Superior temporal gyrus (tissue), 1 donor: ENCODE measurements around the gene LCE1B.

Experiments
- DNase-seq: peaks from one replicate; pipeline ENCODE4 v3.0.0-alpha.2; 2016; ENCODE audit errors: extremely low spot score

The LCE1B gene, protein sequence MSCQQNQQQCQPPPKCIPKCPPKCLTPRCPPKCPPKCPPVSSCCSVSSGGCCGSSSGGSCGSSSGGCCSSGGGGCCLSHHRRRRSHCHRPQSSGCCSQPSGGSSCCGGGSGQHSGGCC

DNA sequence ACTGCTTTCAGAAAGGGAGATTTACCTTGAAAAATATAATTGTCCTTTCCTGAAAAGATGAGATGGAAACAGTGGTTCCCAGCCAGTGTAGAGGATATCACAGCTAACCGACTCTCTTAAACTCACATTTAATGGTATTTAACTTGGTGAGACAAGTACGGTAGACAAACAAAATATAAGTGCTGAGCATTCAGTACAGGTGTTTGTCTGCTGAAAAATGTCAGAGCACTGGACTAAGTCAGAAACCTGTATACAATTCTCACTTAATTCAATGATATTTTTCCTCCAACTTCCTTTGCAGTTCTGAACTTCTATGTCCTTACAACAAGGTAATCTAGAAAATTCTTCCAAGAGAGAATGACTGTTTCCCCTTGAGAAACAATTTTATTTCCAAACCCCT, at the start of gene LCE1B:
TSS of gene LCE1B (plus strand) at position 301 of the 400 bp plus-strand sequence. CDS start 476 bp downstream, outside the sequence.
- peak; percentile 1 for DNase-seq

DNA sequence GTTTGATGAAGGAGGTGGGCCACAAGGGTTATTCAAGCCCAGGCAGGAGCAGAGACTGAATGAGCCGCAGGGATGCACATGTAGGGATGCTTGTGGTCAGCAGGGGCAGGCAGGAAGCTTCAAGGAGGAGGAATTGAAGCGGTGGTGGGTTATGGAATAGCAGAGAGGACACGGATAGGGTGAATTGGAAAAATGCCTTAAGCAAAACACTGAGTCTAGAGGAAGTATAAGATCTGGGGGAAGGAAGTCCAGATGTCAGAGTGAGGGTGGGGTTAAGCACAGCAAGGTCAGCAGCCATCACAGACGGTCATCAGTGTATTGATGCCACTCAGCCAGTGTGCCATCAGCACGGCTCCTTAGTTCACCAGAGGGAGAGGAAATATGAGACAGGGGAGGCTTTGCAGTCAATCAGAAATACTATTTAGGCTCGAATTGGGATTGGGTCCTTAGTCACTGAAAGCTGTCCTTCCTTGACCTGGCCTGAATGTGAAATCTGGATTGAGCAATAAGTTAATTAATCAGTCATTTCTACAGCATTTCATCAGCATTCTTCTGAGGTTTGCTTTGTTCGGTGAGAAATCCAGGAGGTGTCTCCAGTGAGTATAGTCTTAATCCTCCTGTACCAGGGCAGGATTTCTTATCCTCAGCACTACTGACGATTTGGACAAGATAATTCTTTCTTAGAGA, 42.8 kb upstream of the LCE1B start:
- DNase-seq: no peak

DNA sequence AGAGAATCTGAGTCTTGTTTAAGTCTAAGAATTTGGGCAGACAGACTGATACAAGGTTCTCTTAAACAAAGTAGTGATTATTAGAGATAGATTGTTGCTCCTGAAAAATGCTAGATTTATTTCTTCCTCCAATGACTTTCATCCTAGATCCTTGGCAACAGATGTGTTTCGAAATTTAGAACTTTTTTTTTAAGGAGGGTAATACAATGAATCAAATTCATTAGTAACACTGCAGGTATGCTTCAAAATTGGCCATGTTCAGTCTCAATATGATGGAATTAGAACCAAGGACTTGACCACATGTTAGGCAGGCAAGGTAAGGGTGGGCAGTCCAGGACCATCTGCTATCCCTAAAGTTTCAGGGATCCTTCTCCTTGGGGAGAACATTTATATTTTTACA, 41.4 kb upstream of the LCE1B start:
- DNase-seq: no peak

DNA sequence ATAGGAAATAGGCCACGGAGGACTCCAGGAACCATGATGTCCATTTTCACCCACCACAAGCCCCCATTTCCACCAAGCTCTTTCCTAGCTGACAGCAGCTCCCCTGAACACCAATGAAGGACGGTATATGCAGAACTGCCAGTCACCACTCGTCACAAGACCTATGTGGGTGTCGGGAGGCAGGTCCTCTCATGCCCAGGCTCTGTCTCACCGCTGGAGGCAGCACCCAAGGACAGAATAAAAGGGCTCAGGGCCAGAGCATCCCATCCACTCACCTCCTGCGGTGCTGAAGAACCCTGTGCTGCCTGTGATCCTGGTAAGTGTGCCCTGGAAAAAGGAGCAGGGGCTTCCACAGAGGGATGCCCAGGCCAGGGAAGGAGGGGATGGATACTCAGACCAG, 36.9 kb upstream of the LCE1B start, which contains the start of gene LCE1F:
TSS of gene LCE1F (plus strand) at position 266 of the 400 bp plus-strand sequence. CDS start 1,232 bp downstream, outside the sequence.
- DNase-seq: no peak

DNA sequence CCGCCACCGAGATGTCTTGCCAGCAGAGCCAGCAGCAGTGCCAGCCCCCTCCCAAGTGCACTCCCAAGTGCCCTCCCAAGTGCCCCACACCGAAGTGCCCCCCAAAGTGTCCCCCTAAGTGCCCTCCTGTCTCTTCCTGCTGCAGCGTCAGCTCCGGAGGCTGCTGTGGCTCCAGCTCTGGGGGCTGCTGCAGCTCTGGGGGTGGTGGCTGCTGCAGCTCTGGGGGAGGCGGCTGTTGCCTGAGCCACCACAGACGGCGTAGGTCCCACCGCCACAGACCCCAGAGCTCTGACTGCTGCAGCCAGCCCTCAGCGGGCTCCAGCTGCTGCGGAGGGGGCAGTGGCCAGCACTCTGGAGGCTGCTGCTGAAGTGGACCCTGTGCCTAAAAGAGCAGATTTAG, 35.4 kb upstream of the LCE1B start:
- no peak for DNase-seq

DNA sequence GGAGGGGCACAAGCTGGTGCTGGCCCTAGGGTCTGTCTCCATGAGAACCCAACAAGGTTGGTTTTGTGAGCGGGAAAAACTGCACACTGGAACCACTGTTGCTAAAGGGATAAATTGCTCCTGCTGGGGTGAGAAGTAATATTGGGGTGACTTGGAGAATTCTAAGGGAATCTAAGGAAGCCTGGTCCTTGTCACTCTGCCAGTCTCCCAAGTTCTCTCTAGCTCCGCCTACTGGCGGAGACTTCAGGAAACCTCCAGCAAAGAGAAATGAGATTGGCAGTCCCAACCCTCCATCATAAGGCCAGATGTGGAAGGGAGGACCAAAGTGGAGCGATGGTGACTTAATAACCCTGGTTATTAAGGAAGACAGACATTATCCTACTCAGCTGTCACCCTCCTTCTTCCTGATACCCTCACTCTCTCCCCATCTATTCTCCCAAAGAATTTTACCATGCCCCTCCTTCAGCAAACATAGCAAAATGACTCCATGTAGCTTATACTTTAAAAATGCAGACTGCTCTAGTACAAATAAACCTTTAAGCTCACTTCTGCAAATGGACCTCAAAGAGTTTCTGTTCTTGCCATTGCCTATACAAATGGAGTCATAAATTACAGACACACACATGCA, 34.1 kb upstream of the LCE1B start:
- DNase-seq: peak; percentile 1

DNA sequence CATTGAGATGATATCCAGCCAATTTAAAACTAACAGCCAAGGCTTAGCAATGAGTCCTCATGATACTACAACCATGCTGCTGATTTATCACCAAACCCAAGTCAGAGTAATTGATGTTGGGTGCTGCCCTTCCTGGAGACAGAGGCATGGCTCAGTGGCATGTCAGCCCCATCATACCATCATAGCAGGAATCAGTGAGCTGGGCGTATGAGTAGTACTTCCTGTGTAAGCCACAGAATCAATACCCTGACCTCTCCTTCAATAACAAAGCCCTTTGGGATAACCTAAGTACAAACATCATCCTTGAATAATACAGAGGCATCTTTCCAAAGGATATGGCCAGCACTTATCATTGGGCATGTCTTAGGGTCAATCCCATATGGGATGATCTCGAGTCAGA, 28.7 kb upstream of the LCE1B start:
- peak; percentile 0 for DNase-seq

DNA sequence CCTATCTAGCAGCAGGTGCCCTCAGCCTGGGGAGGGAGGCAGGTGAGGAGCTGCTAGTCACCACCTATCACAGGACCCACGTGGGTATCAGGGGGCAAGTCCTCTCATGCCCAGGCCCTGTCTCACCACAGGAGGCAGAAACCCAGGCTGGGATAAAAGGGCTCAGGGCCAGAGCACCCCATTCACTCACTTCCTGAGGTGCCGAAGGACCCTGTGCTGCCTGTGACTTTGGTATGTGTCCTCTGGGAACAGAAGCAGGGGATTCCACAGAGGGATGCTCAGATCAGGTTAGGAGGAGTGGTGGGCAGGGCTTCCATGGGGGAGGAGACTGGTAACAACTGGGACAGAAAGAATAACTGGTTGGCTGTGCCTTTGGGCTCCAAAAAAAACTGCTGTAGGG, 25.7 kb upstream of the LCE1B start, which contains the start of gene LCE1E:
TSS of gene LCE1E (plus strand) at position 181 of the 400 bp plus-strand sequence. CDS start 1,043 bp downstream, outside the sequence.
- no peak for DNase-seq

DNA sequence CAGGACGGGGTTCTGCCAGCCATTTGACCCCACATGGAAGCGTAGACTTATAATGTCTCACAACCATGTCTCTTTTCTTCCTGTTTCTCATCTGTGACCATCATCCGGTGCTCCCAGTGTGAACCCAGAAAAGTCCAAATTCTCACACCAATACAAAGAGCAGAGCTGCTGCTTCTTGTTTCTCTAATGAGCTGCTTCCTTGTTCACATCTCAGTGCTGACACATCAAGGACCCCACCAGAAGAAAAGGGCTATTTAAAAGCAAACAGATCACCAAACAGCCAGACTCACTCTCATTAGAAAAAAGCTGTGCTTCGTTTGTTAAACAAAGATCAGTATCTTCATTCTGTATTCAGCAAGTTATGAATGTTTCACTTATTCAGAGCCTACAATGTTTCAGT, 16.1 kb upstream of the LCE1B start:
- DNase-seq: no peak

DNA sequence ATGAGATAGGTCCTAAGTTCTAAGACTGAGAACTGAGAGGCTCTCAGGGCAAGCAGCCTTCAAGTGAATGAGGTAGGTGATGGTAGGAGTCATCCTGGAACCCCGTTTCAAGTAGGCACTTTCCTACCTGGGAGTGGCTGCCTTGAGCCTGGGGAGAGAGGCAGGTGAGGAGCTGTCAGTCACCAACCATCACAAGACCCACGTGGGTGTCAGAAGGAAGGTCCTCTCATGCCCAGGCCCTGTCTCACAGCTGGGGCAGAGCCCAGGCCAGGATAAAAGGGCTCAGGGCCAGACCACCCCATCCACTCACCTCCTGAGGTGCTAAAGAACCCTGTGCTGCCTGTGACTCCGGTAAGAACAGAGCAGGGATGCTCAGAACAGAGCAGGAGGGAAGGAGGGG, 15.3 kb upstream of the LCE1B start, which contains the start of gene LCE1D:
TSS of gene LCE1D (plus strand) at position 301 of the 400 bp plus-strand sequence. CDS start 1,074 bp downstream, outside the sequence.
- DNase-seq: no peak

DNA sequence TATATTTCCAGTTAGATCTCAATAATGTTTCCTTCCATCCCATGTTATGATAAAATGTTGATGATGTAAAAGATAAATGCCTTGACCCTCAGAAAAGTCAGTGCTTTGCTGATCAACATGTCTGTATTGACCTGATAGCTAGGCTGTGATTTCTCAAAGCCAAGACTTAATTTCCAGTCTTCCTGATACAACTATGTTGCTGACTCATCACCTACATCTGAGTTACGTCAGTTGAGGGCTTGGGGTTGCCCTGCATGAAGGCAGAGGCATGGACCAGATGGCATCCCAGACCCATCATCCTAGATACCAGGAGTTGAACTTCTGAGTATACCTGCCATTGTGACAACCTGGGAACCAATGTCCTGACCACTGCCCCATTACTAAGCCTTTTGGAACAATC, 10.4 kb upstream of the LCE1B start:
- peak; percentile 1 for DNase-seq

DNA sequence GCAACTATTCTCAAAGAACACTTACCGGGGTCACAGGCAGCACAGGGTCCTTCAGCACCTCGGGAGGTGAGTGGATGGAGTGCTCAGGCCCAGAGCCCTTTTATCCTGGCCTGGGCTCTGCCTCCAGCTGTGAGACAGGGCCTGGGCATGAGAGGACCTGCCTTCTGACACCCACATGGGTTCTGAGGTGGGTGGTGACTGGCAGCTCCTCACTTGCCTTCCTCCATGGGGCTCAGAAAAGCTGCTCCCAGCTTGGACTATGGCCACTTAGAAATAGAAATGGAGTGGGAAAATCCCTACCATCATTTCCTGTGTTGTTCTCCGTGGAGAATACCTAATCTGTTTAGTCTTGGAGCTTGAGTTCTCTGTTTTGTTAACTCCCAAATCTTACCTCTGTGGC, 5.2 kb upstream of the LCE1B start, which contains the start of gene LCE1C:
TSS of gene LCE1C (minus strand) at position 76 of the 400 bp plus-strand sequence. CDS start 1,173 bp downstream, outside the sequence.
- no peak for DNase-seq

DNA sequence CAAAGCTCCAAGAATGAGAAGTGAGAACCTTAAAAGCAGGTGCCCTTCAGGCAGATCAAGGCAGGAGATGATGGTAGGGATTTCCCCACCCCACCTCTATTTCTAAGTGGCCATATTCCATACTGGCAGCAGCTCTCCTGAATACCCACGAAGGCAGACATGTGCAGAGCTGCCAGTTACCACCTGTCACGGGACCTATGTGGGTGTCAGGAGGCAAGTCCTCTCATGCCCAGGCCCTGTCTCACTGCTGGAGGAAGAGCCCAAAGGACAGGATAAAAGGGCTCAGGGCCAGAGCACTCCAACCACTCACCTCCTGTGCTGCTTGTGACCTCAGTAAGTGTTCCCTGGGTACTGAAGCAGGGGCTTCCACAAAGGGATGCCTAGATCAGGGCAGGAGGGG, 721 bp upstream of the LCE1B start:
- DNase-seq: no peak

DNA sequence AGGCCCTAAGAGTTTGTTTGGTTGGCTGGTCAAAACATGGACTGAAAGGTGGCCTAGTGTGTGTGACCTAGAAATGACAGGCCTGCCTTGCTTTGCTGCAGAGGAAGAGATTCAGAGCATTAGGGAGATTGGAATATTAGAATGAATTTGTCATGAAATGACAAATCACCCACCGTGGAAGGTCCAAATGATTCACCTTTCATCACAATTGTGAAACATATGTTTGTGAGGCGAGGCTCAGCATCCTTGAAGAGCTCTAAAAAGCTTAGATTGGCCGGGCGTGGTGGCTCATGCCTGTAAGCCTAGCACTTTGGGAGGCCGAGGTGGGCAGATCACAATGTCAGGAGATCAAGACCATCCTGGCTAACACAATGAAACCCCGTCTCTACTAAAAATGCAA, 5.5 kb downstream of the LCE1B start:
- peak; percentile 1 for DNase-seq

DNA sequence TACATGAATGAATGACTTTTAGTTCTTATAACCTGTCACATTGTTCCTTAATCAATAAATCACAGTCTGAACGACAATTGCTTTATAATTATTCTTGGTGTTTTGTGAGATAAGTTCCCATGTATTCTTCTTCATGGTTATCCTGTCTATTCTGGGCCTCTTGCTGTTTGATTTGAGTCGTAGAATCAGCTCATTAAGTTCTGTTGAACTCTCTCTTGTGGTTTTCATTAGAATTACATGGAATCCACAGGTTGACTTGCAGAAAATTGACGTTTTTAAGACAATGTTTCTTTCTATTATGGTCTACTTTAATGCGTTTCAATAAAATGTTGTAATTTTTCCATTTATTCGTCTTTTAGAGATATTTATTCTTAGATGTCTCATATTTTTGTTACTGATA, 11.5 kb downstream of the LCE1B start:
- DNase-seq: no peak

DNA sequence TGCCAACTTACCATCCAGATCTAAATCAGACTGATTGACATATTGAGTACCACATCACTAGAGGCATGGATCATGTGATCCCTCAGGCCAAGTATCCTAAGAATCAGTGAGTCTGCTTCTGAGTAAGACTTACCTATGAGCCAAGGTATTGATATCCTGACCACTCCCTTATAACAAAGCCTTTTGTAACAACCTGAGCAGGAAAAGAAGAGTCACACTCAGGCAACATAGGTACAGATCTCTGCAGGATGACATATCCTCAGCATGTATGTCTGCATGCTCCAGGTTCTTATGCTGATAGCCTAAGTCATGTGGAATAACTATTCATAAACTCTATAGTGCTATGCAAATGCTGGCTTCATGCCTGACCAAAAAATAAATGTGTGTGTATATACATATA, 13.2 kb downstream of the LCE1B start:
- DNase-seq: no peak

DNA sequence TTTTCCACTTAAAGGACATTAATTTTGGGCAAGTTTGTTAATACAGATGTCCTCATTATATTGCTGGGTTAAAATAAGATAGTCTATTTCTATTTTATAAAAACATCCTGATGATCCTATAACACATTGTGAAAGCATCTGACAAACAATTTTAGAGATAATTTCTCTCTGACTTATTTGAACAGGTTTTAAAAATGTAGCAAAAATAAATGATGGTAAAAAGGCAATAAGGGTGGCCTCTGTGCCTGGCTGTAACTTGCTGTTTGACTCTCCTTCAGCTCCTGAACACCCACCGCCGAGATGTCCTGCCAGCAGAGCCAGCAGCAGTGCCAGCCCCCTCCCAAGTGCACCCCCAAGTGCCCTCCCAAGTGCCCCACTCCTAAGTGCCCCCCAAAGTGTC, 15.4 kb downstream of the LCE1B start, which contains the start of gene LCE1A:
TSS of gene LCE1A (plus strand) at position 301 of the 400 bp plus-strand sequence. CDS start at position 301, 0 bp downstream.
- DNase-seq: no peak

DNA sequence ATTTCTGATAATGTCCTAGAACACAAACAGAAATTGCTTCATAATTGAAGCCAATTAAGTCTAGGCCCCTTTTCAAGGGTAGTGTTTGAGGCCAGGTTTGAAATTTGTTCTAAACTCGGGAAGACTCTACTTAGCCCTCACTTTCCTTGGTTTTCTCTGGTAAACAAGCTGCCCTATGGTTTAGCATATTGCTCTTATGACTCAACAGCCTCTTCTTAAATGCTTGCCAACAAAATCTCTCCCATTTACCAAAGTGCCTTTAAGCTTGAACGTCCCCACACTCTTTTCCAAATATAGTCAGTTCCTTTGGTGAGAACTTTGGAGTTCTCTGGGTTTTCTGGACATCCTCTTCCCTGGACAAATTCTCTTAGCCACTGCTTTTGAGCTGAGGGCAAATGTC, 25.1 kb downstream of the LCE1B start:
- DNase-seq: no peak

DNA sequence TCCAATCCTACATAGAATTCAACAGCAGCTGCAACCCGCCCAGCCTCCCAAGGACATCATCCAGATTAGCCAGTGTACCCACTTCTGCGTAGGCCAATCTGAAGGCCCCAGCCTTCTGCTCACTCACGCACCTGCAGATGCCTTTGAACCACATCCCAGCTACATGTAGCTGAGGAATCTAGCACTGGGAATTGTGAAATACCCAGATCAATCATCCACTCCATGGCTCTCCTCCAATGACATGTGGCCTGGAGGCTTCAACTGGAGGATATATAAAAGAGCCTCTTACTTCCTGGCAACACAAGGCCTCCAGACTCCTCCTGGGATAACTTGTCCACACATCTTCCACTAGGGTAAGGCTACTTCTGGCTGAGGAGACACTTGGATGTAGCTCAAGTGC, 30.8 kb downstream of the LCE1B start, which contains the start of gene LCE6A:
TSS of gene LCE6A (plus strand) at position 301 of the 400 bp plus-strand sequence. CDS start 665 bp downstream, outside the sequence.
- DNase-seq: no peak

DNA sequence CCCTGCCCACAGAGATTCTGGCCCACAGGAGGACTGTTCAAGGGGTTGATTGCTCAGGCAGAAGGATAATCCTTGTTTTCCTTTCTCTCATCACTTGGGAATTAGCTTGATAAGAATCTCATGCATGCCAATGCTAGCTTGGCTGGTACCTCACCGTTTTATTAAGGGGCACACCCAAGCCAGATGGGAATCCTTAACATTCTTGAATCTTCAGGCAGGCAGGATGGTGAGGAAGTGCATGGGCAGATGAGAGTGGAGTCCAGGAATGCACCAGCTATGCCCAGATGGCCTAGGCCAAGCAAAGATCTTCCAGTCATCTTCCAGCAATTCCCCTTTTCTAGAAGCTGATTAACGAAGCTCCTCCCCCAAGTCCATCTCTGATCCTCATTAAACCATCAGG, 43.9 kb downstream of the LCE1B start:
- DNase-seq: no peak

DNA sequence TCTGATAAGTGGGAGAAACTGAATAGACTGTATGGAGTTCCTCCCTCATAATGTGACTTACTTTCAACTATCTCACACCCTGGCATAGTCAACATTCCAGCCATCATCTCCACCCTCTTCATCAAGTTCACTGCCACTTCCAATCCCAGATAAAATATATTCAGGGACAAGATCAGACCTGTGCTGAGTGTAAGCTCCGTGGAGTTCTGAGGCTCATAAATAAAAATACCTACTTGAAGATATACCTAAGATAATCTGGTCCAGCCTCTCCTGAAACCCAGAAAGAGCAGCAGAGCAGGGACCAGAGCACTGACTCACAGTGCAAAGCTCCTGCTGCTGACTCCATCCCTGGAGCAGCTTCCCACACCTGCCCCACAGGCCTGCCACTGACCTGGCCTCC, 46.3 kb downstream of the LCE1B start:
- DNase-seq: no peak

DNA sequence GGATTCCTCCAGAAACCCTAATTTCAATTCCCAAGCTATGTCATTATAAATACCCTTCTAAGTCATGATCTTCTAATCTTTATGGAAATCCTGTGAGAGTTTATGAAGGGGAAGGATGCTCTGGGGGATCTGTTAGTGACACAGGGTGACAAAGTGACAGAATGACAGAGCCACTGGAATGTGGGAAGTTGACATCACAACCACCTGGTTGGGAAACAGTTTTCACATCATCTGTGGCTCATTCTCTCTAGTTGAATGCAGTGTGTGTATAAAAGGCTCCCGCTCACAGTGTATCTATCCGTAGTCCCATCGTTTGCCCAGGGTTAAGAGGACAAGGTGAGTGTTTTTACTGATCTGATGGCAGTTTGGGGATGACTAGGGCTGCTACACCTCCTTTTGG, 47.9 kb downstream of the LCE1B start, which contains the start of gene LCE7A:
TSS of gene LCE7A (plus strand) at position 301 of the 400 bp plus-strand sequence. CDS start 702 bp downstream, outside the sequence.
- DNase-seq: no peak
